GM08714 (cell line): ENCODE measurements around the gene PPIE.
"Not testable (repeated sequence)": the region's sequence is repeated elsewhere in the genome, so short reads cannot be mapped to it uniquely, and the experiment has no call there.

Experiments
- H3K4me3 ChIP-seq: fragments of 200-500 bp; sonication (Bioruptor generic); 2 replicates; pipeline ENCODE4 v1.5.1; 2014; ENCODE audit warnings: mild to moderate bottlenecking, low read length, inconsistent platforms
- ZNF274 ChIP-seq: IDR thresholded peaks from 2 replicates; pipeline ENCODE4 v1.6.1; 2012; ENCODE audit warnings: mild to moderate bottlenecking, low read depth, low read length

Gene PPIE

GRCh38 chr1:39789571-39790110, 51.0 kb downstream of the PPIE start:
- peak overlapping the region; percentile 33; the same call in 1 of the 2 replicates for H3K4me3 ChIP-seq
- TF ChIP-seq ZNF274, result no peak

GRCh38 chr1:39791838-39792237, 53.2 kb downstream of the PPIE start:
- no peak overlapping the region for H3K4me3 ChIP-seq
- no peak for TF ChIP-seq ZNF274

GRCh38 chr1:39795651-39796050, 57.0 kb downstream of the PPIE start:
- no peak overlapping the region for H3K4me3 ChIP-seq
- TF ChIP-seq ZNF274, result no peak

DNA sequence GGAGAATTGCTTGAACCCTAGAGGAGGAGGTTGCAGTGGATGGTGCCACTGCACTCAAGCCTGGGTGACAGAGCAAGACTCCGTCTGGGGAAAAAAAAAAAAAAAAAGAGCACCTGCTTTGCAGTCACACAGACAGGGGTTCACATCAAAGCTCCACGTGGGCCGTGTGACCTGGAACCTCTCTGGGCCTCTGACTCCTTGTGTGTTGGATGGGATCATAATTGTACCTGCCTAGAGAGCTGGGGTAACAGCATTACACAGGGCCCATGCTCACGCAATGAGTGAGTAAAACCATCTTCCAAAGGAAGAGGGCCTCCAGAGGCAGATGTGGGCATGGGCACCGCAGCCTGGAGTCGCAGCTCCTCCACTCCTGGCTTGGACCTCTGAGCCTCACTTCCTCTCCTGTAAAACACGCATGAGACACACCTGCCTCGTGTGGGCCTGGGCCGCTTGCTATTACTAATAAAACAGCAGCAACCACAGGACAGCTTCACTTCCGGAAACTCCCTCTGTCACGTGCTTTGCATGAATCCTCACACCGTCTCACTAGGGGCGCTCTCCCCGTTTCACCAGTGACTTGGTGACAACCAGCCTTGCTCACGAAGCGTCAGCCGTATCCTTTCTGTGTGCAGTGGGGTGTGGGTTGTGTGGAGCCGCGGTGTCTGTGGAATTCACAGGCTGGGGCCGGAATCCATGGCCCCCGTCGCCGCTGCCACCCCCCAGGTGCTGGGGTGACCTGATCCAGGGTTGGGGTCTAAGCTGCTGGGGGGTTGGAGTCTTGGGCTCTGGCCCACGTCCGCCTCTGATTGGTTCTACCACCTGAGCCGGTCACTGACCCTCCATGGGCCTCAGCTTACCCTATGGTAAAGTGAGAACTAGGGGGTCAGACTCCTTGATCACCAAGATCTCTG, 60.4 kb downstream of the PPIE start:
- H3K4me3 ChIP-seq, result not testable (repeated sequence)

DNA sequence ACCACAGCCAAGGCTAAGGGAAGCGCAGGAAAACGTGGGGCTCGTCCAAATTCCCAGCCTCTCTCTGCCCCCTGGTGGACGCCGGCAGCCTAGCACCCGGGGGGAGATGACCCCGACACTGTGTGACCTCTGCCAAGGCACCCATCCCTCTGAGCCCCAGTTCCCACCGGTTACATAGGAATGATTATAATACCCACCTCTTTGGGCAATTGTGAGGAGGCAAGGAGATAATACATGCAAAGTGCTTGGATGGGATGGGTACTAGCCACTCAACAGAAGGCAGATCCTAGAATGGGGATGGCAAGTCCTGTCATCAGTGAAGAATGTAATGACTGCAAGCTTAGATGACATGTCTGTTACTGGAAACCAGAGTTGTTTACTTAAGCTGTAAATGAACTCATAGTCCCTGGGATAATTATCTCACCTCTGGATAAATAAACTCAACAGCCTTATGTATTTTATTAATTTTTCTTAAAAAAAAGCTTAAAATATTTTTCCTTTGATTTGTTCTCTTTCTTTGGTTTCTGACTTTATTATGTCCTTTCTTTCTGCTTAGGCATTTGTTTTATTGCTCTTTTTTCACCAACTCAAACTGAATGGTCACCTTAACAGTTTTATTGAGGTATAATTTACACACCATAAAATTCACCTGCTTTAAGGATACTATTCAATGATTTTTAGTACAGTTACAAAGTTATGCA, 61.2 kb downstream of the PPIE start:
- H3K4me3 ChIP-seq, result no peak overlapping the region; the same call in 1 of the 2 replicates

DNA sequence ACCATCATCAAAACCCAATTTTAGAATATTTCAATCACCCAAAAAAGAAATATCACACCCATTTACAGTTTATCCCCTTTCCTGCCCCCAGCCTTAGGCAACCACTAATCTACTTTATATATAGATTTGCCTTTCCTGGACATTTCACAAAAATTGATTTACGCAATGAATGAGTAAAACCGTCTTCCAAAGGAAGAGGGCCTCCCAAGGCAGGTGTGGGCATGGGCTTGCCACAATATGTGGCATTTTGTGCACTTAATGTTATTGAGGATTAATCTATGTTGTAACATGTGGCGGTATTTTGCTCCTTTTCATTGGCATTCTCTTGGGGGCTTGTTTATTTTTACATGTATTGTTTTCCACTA, 61.8 kb downstream of the PPIE start:
- TF ChIP-seq ZNF274, result no peak
- H3K4me3 ChIP-seq, result no peak overlapping the region

More for the DNA sequence above, 61.2 kb downstream of the PPIE start:
- TF ChIP-seq ZNF274, result no peak

GRCh38 chr1:39802496-39803260, 64.0 kb downstream of the PPIE start:
- no peak for TF ChIP-seq ZNF274
- no peak overlapping the region for H3K4me3 ChIP-seq

DNA sequence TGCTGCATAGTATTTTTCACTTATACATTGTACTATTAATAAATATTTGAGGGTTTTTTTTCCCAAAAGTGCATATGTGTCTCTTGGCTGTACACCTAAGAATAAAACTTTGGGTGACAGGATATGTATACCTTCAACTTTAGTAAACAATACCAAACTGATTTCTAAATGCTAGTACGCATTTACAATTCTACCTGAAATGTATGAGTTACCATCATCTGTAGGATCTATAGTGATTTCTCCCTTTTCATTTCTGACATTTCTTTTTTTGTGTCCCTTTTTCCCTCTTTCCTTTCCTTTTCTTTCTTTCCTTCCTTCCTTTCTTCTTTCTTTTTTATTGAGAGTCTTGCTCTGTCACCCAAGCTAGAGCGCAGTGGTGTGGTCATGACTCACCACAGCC, 66.7 kb downstream of the PPIE start:
- no peak for TF ChIP-seq ZNF274
- no peak overlapping the region for H3K4me3 ChIP-seq

DNA sequence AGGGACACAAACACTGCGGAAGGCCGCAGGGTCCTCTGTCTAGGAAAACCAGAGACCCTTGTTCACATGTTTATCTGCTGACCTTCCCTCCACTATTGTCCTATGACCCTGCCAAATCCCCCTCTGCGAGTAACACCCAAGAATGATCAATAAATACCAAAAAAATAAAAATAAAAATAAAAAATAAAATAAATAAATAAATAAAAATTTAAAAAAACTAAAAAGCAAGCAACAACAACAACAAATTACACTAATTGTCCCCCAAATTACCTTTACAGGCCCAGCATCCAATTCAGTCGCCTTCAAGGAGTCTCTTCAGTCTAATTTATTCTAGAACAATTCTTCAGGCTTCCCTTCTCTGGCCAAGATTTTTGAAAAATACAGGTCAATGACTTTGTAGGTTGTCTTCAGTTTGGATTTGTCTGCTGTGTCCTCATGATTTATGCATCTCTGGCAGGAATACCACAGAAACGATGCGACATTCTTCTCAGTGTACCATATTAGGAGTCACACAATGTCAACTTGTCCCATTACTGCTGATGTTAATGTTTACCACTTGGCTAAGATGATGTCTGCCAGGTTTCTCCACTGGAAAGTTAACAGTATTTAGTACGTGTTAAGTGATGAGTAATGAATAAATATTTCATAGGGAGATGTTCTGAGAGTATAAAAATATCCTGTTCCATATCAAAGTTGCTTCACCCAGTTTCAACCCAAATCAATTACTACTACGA, 70.3 kb downstream of the PPIE start:
- no peak for TF ChIP-seq ZNF274
- no peak overlapping the region for H3K4me3 ChIP-seq

DNA sequence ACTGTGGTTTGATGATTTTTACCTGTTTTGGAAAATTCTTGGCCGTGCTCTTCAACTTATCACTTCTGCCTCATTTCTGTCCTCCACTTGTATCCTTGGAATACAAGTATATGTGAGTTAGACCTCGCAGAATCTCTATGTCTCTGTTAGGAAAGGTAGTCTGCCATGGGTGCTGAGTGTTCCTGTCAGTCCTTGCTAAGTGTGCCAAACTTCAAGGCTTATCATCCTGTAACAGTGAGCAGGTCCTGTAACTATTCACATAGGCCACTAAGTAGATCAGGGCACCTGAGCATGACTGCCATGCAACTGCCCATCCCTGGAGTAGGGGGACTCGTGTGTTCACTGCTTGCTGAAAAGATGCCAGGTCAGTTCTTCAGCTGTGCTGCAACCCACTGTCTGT, 74.2 kb downstream of the PPIE start:
- no peak overlapping the region for H3K4me3 ChIP-seq
- TF ChIP-seq ZNF274, result no peak
